ENCODE data around the gene SMYD3.

The SMYD3 gene

DNA sequence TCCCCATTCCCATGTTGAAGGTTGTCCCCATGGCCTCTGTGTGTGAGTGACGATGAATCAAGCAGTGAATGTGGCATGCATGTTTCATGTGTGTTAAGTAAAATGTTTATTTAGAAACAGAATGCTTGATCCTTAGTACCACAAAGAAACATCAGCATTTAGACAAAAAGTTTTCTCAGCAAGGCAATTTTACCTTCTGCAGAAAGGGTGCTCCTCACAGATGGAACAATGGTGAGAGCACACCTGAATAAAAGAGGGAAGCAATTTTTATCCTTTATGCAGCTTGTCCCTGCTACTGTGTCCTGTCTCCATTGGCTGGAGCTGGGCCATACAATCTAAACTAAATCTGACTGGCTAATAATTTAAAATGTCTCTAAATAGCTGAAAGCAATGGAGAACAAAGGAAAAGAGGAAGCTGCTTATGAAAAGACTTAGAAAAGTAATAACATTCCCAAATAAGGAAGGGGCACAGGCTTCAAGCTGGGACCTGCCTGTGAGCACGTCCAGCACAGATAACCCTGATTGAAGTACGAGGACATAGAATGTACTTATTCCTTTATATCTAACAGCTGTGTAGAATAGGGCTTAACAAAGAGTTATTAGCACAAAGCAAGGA is 8.4 kb upstream of the SMYD3 start:
- no peak for DNase-seq

GRCh38 chr1:246513619-246514343 is 6.7 kb upstream of the SMYD3 start:
- no peak for DNase-seq

- no peak for DNase-seq
These were observed 6.0 kb upstream of the SMYD3 start for GRCh38 chr1:246513041-246513440.

GRCh38 chr1:246512635-246513034 is 5.6 kb upstream of the SMYD3 start:
- no peak for DNase-seq

GRCh38 chr1:246512230-246512629 is 5.2 kb upstream of the SMYD3 start:
- no peak for DNase-seq

- DNase-seq, result no peak
These were observed 4.1 kb upstream of the SMYD3 start for GRCh38 chr1:246511203-246511602.

DNA sequence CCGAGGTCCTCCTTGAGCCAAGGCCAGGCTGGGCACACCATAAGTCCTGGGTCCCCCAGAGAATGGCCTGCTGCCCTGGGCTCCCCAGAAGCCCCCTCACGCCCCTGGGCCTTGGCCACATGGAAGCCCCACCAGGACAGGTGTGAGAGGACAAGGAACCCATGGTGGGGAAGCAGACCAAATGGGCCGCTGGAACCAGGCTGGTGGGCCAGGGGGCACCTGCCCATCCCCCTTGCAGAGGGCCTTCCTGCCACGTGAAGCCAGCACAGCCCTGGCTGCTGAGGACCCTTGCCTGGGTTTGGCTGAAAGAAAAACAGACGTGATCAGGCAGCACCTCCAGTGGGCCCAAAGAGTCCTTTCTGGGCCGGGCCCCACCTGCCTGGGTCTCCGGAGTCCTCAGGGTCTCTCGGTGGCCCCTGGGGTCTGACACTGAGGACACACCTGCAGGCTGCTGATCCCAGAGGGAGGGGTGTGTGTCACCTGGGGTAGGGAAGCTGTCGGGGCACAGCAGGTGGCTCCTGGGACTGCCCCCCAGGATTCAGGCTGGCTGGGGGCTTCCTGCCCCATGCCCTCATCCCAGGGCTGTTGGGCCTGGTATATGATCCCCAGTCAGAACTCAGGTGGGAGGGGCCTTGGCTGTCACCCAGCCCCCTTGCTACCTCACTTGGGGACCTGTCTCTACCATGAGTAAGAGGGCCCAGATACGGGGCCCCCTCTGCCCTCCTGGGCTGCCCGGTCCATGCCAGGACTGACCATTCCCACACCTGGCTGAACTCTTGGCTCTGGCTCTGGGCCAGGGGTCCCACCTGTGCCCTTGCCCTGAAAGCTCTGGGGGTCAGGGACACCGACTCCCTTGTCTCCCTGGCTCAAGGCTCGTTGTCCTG is 3.3 kb upstream of the SMYD3 start:
- DNase-seq, result no peak

DNA sequence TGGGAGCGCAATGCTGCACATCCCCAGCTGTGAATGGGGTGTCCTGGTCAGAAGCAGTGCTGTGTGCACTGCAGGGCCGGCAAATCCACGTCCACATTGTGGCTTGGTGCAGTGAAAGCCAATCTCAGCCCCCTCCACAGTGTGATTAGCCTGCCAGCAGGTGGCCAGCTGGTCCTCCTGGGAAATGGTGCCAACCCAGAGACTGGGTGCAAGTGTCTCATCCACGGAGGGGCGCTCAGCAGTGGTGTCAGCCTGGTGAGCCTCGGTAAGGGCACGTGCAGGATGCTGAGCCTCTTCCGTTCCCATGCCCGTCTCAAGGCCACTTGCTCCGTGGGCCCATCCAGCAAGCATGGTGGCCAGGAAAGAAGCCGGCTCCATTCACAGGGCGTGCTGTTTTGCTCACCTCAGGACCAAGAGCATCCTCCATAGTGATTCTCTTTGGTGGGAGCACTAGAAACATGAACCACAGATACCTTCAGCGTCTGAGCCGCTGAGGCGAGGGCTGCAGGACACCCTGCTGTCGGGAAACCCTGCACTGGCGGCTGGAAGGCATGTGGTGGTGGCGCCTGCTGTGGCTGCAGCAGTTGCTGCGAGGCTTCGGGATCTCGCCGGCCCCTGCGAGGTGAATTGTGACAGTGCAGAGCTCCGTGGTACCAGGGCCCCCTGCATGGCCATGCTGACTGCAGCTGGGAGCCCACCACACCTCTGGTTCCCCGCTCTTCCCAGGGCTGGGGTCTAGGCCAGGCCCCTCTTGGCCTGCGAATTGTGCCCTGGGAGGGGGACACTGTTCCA is 2.0 kb upstream of the SMYD3 start:
- no peak for DNase-seq

DNA sequence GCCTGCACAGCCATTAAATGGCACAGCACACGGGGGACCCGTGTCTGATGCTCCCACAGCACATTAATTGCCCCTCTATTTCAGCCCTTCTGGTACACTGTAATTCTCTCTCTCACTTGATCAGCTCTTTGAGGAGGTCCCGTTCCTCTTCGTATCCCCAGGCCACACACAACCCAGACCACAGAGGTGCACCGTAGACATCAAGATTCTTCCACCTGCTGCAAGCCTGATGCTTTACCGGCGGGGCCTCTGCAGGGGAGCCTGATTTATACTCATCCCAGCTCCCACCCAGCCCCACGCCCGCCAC is 759 bp downstream of the SMYD3 start:
- no peak for DNase-seq

DNA sequence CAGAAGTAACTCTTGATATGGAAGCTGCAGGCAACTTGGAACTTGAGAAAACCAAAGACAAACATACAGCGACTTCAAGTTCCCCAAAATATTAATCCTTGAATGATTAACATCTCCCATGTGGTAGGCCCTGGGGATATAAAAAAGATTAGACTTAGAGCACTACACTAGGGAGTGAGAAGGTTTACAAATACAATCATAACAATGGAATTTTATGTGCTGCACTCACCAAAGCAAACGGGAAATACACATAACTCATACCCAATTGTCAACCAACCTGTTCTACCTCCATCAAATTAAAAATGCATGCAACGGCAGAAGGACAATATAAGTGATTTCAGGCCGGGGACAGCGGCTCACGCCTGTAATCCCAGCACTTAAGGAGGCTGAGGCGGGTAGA is 3.7 kb downstream of the SMYD3 start:
- no peak for DNase-seq

- no peak for DNase-seq
These were observed 9.7 kb downstream of the SMYD3 start for GRCh38 chr1:246497331-246497915.

- peak; percentile 26 for DNase-seq
These were observed 14.4 kb downstream of the SMYD3 start for GRCh38 chr1:246492611-246493245.

DNA sequence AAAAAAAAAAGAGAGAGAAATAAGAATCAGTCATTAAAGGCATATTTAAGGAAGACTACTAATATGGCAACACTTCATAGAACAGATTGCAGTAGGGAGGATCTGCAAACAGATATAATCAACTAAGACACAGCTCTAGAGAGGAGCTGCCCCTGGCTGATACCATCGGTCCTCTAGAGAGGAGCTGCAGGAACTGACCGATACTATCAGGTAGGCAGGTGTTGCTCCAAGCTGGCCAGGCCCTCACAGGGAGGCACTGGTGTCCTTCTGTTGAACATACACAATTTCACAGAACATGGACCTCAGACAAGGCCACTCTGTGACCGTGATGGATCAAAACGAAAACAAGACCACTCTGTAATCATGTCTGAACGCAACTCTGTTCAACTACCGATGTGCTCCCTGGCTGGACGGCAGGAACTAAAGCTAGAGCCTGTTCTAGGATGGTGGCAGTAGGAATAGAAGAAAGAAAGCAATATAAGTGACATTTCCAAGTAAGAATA is 15.5 kb downstream of the SMYD3 start:
- DNase-seq, result no peak

DNA sequence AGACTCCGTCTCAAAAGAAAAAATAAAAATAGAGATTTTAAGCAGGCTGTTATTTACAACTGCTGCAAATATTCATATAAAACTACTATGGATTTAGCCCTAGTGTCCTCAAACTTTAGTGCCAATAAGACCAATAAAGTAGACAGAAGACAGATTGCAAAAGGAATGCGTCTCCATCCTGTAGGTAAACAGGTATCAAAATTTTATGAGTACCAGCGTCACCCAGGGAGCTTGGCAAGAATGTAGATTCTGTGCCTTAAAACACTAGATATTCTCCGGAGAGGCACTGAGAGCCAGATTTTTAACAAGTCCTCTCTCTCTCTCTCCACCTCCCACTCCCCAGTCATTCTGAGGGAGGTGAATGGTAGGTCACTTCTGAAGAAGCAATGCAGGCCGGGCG is 18.4 kb downstream of the SMYD3 start:
- no peak for DNase-seq

GRCh38 chr1:246483569-246483933 is 23.5 kb downstream of the SMYD3 start:
- no peak for DNase-seq

DNA sequence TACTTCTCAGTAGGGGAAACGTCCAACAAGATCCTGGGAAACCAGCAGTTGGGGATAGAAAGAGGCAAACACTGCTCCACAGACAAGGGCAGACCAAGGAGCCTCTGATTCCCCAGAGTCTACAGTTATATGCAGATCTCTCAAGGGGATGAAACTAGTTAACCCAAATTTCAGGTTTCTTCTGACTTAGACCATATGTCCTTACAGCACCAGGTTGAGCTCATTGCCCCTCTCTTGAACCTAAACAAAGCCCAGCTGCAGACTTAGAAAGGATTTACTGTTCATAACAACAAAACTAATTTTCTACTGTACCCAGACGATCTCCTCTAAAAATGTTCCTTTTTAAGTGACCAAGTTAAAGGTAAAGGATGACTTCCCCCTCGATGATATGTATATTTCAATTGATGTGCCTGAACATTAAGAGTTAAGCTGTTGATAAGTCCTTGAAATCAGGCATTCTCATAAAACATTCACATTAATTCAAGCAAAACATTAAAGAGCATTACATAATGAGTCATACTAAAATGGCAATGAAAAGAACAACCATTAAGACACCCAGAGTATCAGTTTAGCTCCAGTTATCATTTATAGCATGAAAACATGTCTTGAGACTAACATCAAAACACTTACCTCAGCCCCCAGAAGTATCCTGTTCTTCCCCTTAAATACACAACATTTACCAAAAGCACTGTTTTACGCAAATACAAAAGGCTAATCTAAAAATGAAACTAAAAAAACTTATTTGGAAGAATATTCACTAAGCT is 24.1 kb downstream of the SMYD3 start:
- no peak for DNase-seq

DNA sequence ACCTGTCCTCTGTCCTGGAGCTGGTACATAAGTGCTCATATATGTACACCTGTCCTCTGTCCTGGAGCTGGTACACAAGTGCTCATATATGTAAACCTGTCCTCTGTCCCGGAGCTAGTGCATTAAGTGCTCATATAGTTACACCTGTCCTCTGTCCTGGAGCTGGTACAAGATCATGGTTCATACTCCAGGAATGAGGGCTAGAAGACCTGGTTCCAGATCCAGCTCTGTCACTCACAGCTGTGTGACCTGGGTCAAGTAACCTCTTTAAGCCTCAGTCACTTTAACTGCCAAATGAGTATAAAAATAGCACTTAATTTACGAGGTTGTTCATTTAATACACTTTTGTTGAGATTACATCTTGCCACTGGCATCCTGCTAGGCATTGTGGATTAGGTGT is 28.0 kb downstream of the SMYD3 start:
- no peak for DNase-seq

GRCh38 chr1:246477634-246478033 is 29.4 kb downstream of the SMYD3 start:
- DNase-seq, result no peak

DNA sequence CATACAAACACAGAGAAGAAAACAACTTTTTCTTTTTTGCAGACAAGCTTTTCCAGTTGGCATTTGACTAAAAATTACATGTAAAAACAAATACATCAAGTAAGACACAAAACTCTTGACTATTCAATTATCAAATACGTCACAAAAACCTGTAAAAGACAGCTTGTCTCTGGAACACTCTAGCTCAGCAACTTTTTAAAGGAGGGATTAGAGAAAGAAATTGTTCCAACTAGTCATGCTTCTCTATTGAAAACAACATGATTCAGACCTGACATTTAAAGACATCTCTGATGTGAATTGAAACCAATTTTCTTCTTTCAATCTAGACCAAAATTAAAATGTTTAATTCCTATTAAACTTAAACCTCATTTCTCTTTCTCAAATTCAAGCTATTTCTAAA is 30.3 kb downstream of the SMYD3 start:
- no peak for DNase-seq

- no peak for DNase-seq
These were observed 35.4 kb downstream of the SMYD3 start for GRCh38 chr1:246471688-246472087.

- DNase-seq, result no peak
These were observed 36.5 kb downstream of the SMYD3 start for GRCh38 chr1:246470585-246470984.
